ENCODE measurements around the gene MYDGF. TPM values are rescaled to one million over a fixed set of nuclear protein-coding genes. Genes with fewer than 3 reads are reported as not detected.

Gene MYDGF
- total and polyA plus RNA-seq, 12 donors, result 35.9 to 159 (median 75.5) TPM

GRCh38 chr19:4678881-4679790, 9.0 kb upstream of the MYDGF start:
- peak; percentile 76 to 93 (median 88) for DNase-seq
- peak overlapping the region in 1 of 4 donors; percentile 28 for H3K4me3 ChIP-seq
- no peaks in the 10 kb centered on the region for H3K27me3 ChIP-seq
- TF ChIP-seq POLR2A (IDR thresholded peaks at IDR 0.05), result no peak
- no peak for TF ChIP-seq CTCF (IDR thresholded peaks at IDR 0.05)
- H3K4me1 ChIP-seq (replicated peaks in 1 of 2), result no peaks in the 10 kb centered on the region
- intact Hi-C loops (cut with DNase I), result no loop called here
- WGBS, 4 donors, result 45 to 73% (median 61%) methylated on average over 10 to 34 of the region's 34 CpGs
- peak overlapping the region in 2 of 5 donors; percentile 24 to 44 for H3K27ac ChIP-seq
- no peaks in the 10 kb centered on the region for H3K9me3 ChIP-seq (replicated peaks in 1 of 3)
- H3K36me3 ChIP-seq (replicated peaks in 1 of 2), result peaks cover 0 to 43% of the 10 kb centered on the region in 2 donors

GRCh38 chr19:4676955-4677731, 7.0 kb upstream of the MYDGF start:
- no peaks in the 10 kb centered on the region for H3K4me1 ChIP-seq (replicated peaks in 1 of 2)
- no peaks in the 10 kb centered on the region for H3K9me3 ChIP-seq (replicated peaks in 1 of 3)
- no peak overlapping the region for H3K27ac ChIP-seq
- TF ChIP-seq POLR2A (IDR thresholded peaks at IDR 0.05), result no peak
- peak; percentile 19 to 39 (median 35) for TF ChIP-seq CTCF (IDR thresholded peaks at IDR 0.05)
- no peaks in the 10 kb centered on the region for H3K27me3 ChIP-seq
- no peak overlapping the region for H3K4me3 ChIP-seq
- peak in 6 of 7 donors; percentile 46 to 62 (median 52) for DNase-seq
- intact Hi-C loops (cut with DNase I), result no loop called here
- 72 to 83% (median 80%) methylated on average over 11 to 17 of the region's 17 CpGs for WGBS, 4 donors
- peaks cover 0 to 23% of the 10 kb centered on the region in 2 donors for H3K36me3 ChIP-seq (replicated peaks in 1 of 2)

GRCh38 chr19:4675346-4675745, 5.2 kb upstream of the MYDGF start:
- intact Hi-C loops (cut with DNase I), result no loop called here
- WGBS, 4 donors, result 89 to 97% (median 94%) methylated on average over 11 to 16 of the region's 16 CpGs
- Histone ChIP-seq H3K9me3 (replicated peaks in 1 of 3) (no peaks in the 10 kb centered on the region), H3K27me3 (no peaks in the 10 kb centered on the region), H3K27ac (no peak overlapping the region), H3K4me3 (no peak overlapping the region), H3K36me3 (replicated peaks in 1 of 2) (peaks cover 0 to 22% of the 10 kb centered on the region in 2 donors), H3K4me1 (replicated peaks in 1 of 2) (peaks cover 0 to 5% of the 10 kb centered on the region in 2 donors)
- DNase-seq, result no peak
- TF ChIP-seq CTCF (IDR thresholded peaks at IDR 0.05) (no peak), POLR2A (IDR thresholded peaks at IDR 0.05) (no peak)

- H3K27ac ChIP-seq, result no peak overlapping the region
- no peak for DNase-seq
- no peak for TF ChIP-seq POLR2A (IDR thresholded peaks at IDR 0.05)
- no peak for TF ChIP-seq CTCF (IDR thresholded peaks at IDR 0.05)
- H3K9me3 ChIP-seq (replicated peaks in 1 of 3), result no peaks in the 10 kb centered on the region
- H3K4me1 ChIP-seq (replicated peaks in 1 of 2), result peaks cover 8 to 14% of the 10 kb centered on the region in 2 donors
- intact Hi-C loops (cut with DNase I), result no loop called here
- WGBS, 4 donors, result 93 to 95% (median 94%) methylated on average over 4 of the region's 4 CpGs
- no peak overlapping the region for H3K4me3 ChIP-seq
- H3K27me3 ChIP-seq, result no peaks in the 10 kb centered on the region
- peaks cover 0 to 22% of the 10 kb centered on the region in 2 donors for H3K36me3 ChIP-seq (replicated peaks in 1 of 2)
These were observed 3.6 kb upstream of the MYDGF start for GRCh38 chr19:4673726-4674125.

Measured in adrenal gland (tissue), 12 donors.